Coronary artery (tissue), 2 donors: ENCODE data around the gene RNF141.

Source experiments
- DNase-seq: peaks from one replicate; pipeline ENCODE4 v3.0.0-alpha.2; 2017; ENCODE audit warnings: low spot score
- H3K27ac ChIP-seq, 2 donors: fragments of 200-600 bp; sonication (generic); one replicate each; pipeline ENCODE4 v1.5.1; 2016 to 2019
- H3K4me3 ChIP-seq: fragments of 200-600 bp; sonication (generic); 2 replicates; pipeline ENCODE4 v1.5.1; 2016; ENCODE audit warnings: mild to moderate bottlenecking, moderate library complexity
- CTCF ChIP-seq: fragments of 200-600 bp; sonication (generic); IDR thresholded peaks from one replicate; pipeline ENCODE4 v1.5.1; 2019; ENCODE audit warnings: antibody characterized with exemption

RNF141 gene

GRCh38 chr11:10484461-10485180, 56.4 kb downstream of the RNF141 start:
- Histone ChIP-seq H3K4me3 (no peak overlapping the region), H3K27ac (no peak overlapping the region)
- DNase-seq = peak; percentile 57
- no peak for TF ChIP-seq CTCF

GRCh38 chr11:10483584-10483983, 57.4 kb downstream of the RNF141 start:
- TF ChIP-seq CTCF = no peak
- H3K4me3 ChIP-seq = no peak overlapping the region
- DNase-seq = no peak
- no peak overlapping the region for H3K27ac ChIP-seq

- no peak for TF ChIP-seq CTCF
- DNase-seq = no peak
- H3K4me3 ChIP-seq = no peak overlapping the region
- no peak overlapping the region for H3K27ac ChIP-seq
These were observed 57.8 kb downstream of the RNF141 start for GRCh38 chr11:10483174-10483573.

GRCh38 chr11:10481560-10482349, 59.2 kb downstream of the RNF141 start:
- no peak overlapping the region for H3K4me3 ChIP-seq
- H3K27ac ChIP-seq = no peak overlapping the region
- no peak for TF ChIP-seq CTCF
- no peak for DNase-seq

GRCh38 chr11:10480760-10481159, 60.2 kb downstream of the RNF141 start:
- no peak for DNase-seq
- no peak overlapping the region for H3K4me3 ChIP-seq
- H3K27ac ChIP-seq = no peak overlapping the region
- TF ChIP-seq CTCF = no peak

GRCh38 chr11:10480026-10480425, 61.0 kb downstream of the RNF141 start:
- no peak for DNase-seq
- H3K4me3 ChIP-seq = no peak overlapping the region
- no peak for TF ChIP-seq CTCF
- H3K27ac ChIP-seq = no peak overlapping the region
